ENCODE results near the gene ADGRD1.

- no peak for TF ChIP-seq CTCF (IDR thresholded peaks at IDR 0.05)
- no peak for TF ChIP-seq POLR2A (IDR thresholded peaks at IDR 0.05)
These were observed 44.6 kb upstream of the ADGRD1 start for GRCh38 chr12:130909111-130909510.
